Stimulated activated naive CD4-positive, alpha-beta T cell (primary cell): ENCODE results near the gene DUSP11.
"Not testable (repeated sequence)": the region's sequence is repeated elsewhere in the genome, so short reads cannot be mapped to it uniquely, and the experiment has no call there.

Experiments
- DNase-seq, 6 experiments: peaks; one replicate each; lab custom pipeline; 2025; lab: John Stamatoyannopoulos, UW

The DUSP11 gene

DNA sequence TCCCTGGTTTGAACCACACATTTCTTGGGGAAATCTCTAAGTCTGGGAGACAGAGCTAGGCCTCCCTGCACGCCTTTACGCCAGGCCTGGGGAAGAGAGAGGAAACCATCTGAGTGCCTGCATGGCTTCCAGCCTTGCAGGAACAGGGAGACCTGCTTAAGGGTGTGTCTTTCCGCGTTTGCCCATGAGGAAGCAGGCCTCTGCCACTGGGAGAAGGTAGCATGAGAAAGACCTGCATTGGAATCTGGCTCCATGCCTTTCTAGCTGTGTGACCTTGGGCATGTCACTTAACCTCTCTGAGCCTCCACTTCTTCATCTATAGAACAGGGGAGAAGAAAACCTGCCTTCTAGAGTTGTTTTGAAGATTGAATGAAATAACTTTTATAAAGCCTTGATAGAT lies 62.2 kb downstream of the DUSP11 start:
- DNase-seq: not testable (repeated sequence)

DNA sequence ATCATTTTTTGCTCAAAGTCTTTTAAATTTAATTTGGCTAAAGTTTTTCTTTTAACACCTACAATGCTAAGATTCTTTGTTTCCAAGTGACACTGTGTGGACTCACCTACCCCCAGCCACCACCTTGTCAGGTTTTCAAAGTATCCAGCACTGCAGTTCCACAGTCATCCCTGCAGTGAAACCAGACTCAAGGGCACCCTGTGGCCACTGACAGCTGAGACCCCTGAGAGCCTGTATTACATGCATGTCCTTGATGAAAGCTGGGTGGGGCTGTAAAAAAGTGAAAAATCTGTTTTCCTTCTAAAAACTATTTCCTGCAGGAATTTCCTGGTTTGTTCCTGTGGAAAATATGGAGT lies 62.7 kb downstream of the DUSP11 start:
- DNase-seq: no peak

DNA sequence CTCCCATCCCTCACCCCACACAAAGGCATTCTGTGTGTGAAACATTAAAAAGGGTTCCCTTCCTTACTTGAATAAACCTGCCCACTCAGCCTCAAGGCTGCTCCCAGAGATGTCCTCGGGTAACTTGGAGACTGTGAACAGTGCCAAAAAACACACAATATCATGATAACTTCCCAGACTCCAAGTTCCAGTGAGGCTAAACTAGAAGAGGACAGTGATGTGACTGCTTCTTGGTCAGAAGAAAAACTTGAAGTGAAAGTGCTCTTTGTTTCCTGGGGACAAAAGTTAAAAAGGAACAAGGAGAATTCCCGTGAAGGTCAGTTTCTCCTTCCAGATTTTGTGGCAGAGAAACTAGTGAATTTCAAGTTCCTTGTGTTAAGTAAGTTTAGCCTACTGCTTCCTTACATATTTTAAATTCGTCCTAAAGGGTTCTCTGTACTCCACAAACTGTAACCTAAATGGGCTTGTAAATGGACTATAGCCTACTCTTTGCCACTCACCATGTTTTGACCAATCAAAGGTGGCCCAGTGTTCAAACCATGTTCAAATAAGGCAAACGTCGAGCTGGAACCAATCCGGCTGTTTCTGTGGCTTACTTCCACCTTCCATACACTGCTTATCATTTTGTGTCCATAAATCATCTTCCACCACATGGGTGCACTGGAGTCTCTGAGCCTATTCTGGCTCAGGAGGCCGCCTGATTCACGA lies 63.2 kb downstream of the DUSP11 start:
- no peak for DNase-seq

DNA sequence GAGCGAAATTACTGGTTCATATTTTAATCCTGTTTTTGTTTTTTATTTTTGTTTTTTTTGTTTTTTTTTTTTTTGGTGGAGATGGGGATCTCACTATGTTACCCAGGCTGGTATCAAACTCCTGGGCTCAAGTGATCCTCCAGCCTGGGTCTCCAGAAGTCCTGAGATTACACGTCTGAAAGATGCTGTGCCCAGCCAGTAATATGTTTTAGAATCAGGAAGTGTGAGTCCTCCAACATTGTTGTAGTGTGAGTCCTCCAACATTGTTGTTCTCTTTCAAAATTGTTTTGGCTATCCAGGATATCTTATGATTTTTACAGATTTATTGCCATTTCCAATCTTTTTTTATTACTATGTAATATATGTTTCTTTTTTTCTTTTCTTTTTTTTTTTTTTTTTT lies 65.8 kb downstream of the DUSP11 start:
- no peak for DNase-seq
